ENCODE measurements around the gene POLD4.

GRCh38 chr11:67316882-67317204, 36.5 kb downstream of the POLD4 start:
- TF ChIP-seq CTCF (IDR thresholded peaks at IDR 0.05), result no peak
- TF ChIP-seq POLR2A (IDR thresholded peaks at IDR 0.05), result no peak
- no peak for TF ChIP-seq EP300 (IDR thresholded peaks at IDR 0.05)
